ENCODE results near the gene CADM2.

DNA sequence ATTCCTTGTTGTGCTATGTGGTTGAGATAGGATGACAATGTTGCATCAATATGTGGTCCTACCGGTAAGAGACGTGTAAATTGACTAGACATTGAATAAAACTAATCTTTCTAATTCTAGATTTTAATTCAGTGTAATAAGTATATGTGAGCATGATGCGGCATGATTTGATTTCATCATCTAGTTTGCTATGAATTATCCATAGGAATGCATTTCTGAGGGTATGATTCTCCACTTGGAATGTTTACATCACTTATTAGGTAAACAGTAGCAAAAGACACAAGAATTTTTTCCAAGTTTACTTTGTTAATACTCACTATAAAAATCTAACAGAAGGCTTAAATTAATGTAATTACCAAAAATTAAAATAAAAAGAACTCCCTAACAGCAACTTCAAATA is 353.5 kb downstream of the CADM2 start:
- TF ChIP-seq EZH2 (IDR thresholded peaks at IDR 0.05; ENCODE audit: insufficient read depth, poor library complexity, severe bottlenecking) (no peak), EZH2phosphoT487 (IDR thresholded peaks at IDR 0.05; ENCODE audit: insufficient read depth, low read depth) (no peak)
